Right lobe of liver (tissue), 4 donors: Measurements from ENCODE around the gene HRH2.

Experiments
- POLR2A ChIP-seq: fragments of 450-650 bp; IDR thresholded peaks from one replicate; pipeline ENCODE4 v1.6.1; 2017; ENCODE audit warnings: antibody characterized with exemption, mild to moderate bottlenecking
- TF ChIP-seq, protein P1 (sequence below), 4 donors: fragments of 200-600 bp in 3 of 4; fragments of 450-650 bp in 1 of 4; IDR thresholded peaks; one replicate each; pipeline versions ENCODE4 v1.5.1 to v1.8.0; 2016 to 2022; ENCODE audit warnings: antibody characterized with exemption in 4 of 4, mild to moderate bottlenecking in 2 of 4
- donor health status: DM: no; HTN: no; CAD: no.
- donor health status: DM: no; HTN: no; CAD: no.
- donor health status: DM: no; HTN: yes; CAD: no.

DNA sequence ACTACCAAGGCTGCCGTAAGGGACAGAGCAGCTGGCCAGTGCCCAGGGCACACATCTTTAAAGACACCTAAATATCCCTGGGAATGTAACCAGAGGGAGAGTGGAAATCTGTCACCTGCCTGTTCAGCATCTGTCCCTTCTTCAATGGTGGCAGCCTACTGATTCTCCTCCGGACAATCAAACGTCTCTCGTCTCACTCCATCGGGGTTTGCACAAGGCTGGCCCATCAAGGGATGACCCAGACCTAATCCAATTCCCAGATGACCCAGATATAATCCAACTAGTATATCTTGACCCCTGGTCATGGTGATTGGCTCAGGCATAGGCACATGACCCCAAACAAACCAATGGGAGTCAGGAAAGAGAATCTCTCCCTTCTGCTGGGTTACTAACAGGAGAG is 93.5 kb downstream of the HRH2 start:
- no peak for TF ChIP-seq POLR2A
- TF ChIP-seq, protein P1, sequence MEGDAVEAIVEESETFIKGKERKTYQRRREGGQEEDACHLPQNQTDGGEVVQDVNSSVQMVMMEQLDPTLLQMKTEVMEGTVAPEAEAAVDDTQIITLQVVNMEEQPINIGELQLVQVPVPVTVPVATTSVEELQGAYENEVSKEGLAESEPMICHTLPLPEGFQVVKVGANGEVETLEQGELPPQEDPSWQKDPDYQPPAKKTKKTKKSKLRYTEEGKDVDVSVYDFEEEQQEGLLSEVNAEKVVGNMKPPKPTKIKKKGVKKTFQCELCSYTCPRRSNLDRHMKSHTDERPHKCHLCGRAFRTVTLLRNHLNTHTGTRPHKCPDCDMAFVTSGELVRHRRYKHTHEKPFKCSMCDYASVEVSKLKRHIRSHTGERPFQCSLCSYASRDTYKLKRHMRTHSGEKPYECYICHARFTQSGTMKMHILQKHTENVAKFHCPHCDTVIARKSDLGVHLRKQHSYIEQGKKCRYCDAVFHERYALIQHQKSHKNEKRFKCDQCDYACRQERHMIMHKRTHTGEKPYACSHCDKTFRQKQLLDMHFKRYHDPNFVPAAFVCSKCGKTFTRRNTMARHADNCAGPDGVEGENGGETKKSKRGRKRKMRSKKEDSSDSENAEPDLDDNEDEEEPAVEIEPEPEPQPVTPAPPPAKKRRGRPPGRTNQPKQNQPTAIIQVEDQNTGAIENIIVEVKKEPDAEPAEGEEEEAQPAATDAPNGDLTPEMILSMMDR (IDR thresholded peaks at IDR 0.05) = no peak
